Smooth muscle cell (in vitro differentiated cells): ENCODE measurements around the gene E2F3. TPM values are rescaled to one million over a fixed set of nuclear protein-coding genes. Genes with fewer than 3 reads are reported as not detected.

Source experiments
- DNase-seq: peaks from one replicate; lab custom pipeline; 2025; ENCODE audit not compliant: unreplicated experiment; lab: John Stamatoyannopoulos, UW
- H2AFZ ChIP-seq: fragments of 200-600 bp; sonication (generic); 2 replicates; pipeline ENCODE4 v1.6.0; 2016; ENCODE audit warnings: antibody characterized with exemption, low read depth, mild to moderate bottlenecking
- H3F3A ChIP-seq: fragments of 200-600 bp; sonication (generic); 2 replicates; pipeline ENCODE4 v1.6.0; 2017; ENCODE audit warnings: antibody characterized with exemption, low read depth
- H3K27ac ChIP-seq: fragments of 200-600 bp; sonication (generic); 2 replicates; pipeline ENCODE4 v1.5.1; 2016; ENCODE audit warnings: low read depth, mild to moderate bottlenecking
- H3K27me3 ChIP-seq: fragments of 200-600 bp; sonication (generic); 2 replicates; pipeline ENCODE4 v1.6.1; 2016; ENCODE audit warnings: low read depth, mild to moderate bottlenecking
- H3K36me3 ChIP-seq: fragments of 200-600 bp; sonication (generic); 2 replicates; pipeline ENCODE4 v1.5.1; 2016; ENCODE audit warnings: low read depth
- H3K4me1 ChIP-seq: fragments of 200-600 bp; sonication (generic); 2 replicates; pipeline ENCODE4 v1.5.1; 2016; ENCODE audit warnings: low read depth
- H3K4me2 ChIP-seq: fragments of 200-600 bp; sonication (generic); 2 replicates; pipeline ENCODE4 v1.6.0; 2016; ENCODE audit warnings: mild to moderate bottlenecking
- H3K4me3 ChIP-seq: fragments of 200-600 bp; sonication (generic); 2 replicates; pipeline ENCODE4 v1.5.1; 2016; ENCODE audit warnings: mild to moderate bottlenecking
- H3K79me2 ChIP-seq: fragments of 200-600 bp; sonication (generic); 2 replicates; pipeline ENCODE4 v1.6.0; 2016; ENCODE audit warnings: low read depth, mild to moderate bottlenecking
- H3K9ac ChIP-seq: fragments of 200-600 bp; sonication (generic); 2 replicates; pipeline ENCODE4 v1.6.0; 2016; ENCODE audit warnings: low read depth
- H3K9me3 ChIP-seq: fragments of 200-600 bp; sonication (generic); replicated peaks from 2 replicates; pipeline ENCODE4 v1.5.1; 2016; ENCODE audit warnings: low read depth
- H4K20me1 ChIP-seq: fragments of 200-600 bp; sonication (generic); 2 replicates; pipeline ENCODE4 v1.6.0; 2016; ENCODE audit warnings: low read depth
- WGBS: methylation state at CpG from one replicate; pipeline ENCODE4 v1.1.7; 2016; ENCODE audit warnings: low lambda C conversion rate; 5-methylcytosine and 5-hydroxymethylcytosine counted together
- polyA plus RNA-seq: library from polyadenylated mRNA; unstranded; fragments of >200 nt; fragmentation: Nextera tagmentation; extraction: Ambion mirVana; gene quantifications from 2 replicates; pipeline ENCODE4 v1.2.1, GENCODE V29; 2016
- total RNA-seq: library from RNA; depleted of rRNA; stranded (reverse); fragments of >200 nt; gene quantifications from 2 replicates; pipeline ENCODE4 v1.2.3, GENCODE V29; 2014
- TF ChIP-seq, protein P1 (sequence below): fragments of 200-600 bp; sonication (generic); IDR thresholded peaks from 2 replicates; pipeline ENCODE4 v1.5.1; 2017; ENCODE audit warnings: borderline replicate concordance, mild to moderate bottlenecking, antibody characterized with exemption; ENCODE audit not compliant: insufficient read depth, poor library complexity, severe bottlenecking

Gene E2F3
- total and polyA plus RNA-seq, 2 experiments from 2014 or later: 7.9 to 12.6 TPM

DNA sequence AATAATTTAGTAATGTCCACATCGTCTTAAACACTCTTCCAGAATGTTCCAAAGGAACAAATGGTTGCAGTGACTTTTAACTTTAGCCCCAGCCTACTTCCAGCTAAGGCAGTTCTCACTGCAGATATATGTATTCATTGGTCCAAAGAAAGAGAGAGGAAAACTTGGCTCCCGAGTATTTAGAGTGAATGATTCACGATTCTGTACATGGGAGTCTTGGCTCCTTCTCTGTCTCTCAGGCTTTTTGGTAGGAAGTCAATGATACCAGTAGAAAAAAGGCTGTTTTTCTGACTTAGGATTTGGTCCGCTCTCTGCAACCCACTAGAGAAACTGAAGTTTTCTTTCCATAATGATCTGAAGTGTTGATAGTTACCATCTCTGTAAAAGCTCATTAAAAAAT is 38.6 kb downstream of the E2F3 start:
- Histone ChIP-seq H3K4me1 (no peaks in the 10 kb centered on the region), H2AFZ (no peak overlapping the region), H3K4me3 (no peak overlapping the region), H3K27me3 (no peaks in the 10 kb centered on the region), H3K36me3 (peaks cover 2% of the 10 kb centered on the region), H3K27ac (no peak overlapping the region), H3K79me2 (peaks cover 95% of the 10 kb centered on the region), H4K20me1 (peaks cover 91% of the 10 kb centered on the region), H3F3A (no peaks in the 10 kb centered on the region), H3K9me3 (no peaks in the 10 kb centered on the region), H3K4me2 (no peak overlapping the region), H3K9ac (no peak overlapping the region)
- WGBS: 96% methylated on average over 4 of the region's 4 CpGs
- TF ChIP-seq, protein P1, sequence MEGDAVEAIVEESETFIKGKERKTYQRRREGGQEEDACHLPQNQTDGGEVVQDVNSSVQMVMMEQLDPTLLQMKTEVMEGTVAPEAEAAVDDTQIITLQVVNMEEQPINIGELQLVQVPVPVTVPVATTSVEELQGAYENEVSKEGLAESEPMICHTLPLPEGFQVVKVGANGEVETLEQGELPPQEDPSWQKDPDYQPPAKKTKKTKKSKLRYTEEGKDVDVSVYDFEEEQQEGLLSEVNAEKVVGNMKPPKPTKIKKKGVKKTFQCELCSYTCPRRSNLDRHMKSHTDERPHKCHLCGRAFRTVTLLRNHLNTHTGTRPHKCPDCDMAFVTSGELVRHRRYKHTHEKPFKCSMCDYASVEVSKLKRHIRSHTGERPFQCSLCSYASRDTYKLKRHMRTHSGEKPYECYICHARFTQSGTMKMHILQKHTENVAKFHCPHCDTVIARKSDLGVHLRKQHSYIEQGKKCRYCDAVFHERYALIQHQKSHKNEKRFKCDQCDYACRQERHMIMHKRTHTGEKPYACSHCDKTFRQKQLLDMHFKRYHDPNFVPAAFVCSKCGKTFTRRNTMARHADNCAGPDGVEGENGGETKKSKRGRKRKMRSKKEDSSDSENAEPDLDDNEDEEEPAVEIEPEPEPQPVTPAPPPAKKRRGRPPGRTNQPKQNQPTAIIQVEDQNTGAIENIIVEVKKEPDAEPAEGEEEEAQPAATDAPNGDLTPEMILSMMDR: no peak
- no peak for DNase-seq

DNA sequence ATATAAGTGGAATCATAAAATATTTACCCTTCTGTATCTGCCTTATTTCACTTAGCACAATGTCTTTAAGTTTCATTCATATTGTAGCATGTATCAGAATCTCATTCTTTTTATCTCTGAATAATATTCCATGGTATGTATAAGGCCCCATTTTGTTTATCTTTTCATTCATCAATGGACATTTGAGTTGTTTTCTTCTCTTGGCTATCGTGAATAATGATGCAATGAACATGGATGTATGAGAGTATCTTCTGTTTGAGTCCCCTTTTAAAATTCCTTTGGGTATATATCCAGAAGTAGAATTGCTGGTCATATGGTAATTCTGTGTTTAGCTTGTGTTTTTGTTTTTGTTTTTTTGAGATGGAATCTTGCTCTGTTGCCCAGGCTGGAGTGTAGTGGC is 39.6 kb downstream of the E2F3 start:
- DNase-seq: no peak
- H3F3A ChIP-seq: no peaks in the 10 kb centered on the region
- H3K4me2 ChIP-seq: no peak overlapping the region
- no peaks in the 10 kb centered on the region for H3K27me3 ChIP-seq
- 97% methylated on average over 1 of the region's 1 CpG for WGBS
- H3K36me3 ChIP-seq: peaks cover 2% of the 10 kb centered on the region
- no peak overlapping the region for H3K9ac ChIP-seq
- H3K4me3 ChIP-seq: no peak overlapping the region
- no peak overlapping the region for H2AFZ ChIP-seq
- H4K20me1 ChIP-seq: peaks cover 95% of the 10 kb centered on the region
- no peaks in the 10 kb centered on the region for H3K4me1 ChIP-seq
- no peak overlapping the region for H3K27ac ChIP-seq
- TF ChIP-seq, protein P1: no peak
- H3K9me3 ChIP-seq: no peaks in the 10 kb centered on the region
- peaks cover 89% of the 10 kb centered on the region for H3K79me2 ChIP-seq

DNA sequence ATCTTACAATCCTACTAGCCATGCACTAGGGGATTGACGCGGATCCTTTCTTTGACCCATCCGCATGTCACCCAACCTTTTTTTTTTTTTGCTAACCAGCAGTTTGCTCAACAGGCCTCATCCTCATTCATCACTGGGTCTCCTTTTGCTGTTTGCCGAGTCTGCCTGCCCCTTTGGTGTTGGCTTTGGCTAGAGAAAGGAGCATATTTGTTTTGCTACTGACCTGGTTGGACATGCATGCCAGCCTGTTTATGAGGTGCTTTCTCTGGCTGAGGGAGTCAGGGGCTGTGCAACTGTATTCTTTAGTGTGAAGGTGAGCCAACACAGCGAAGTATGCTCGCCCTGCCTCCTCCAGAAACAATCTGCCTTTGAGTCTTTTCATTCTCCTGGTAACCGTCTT is 40.2 kb downstream of the E2F3 start:
- 89% methylated on average over 7 of the region's 7 CpGs for WGBS
- no peaks in the 10 kb centered on the region for H3K27me3 ChIP-seq
- no peak overlapping the region for H3K4me2 ChIP-seq
- no peaks in the 10 kb centered on the region for H3K9me3 ChIP-seq
- H4K20me1 ChIP-seq: peaks cover 96% of the 10 kb centered on the region
- H3K4me1 ChIP-seq: peaks cover 5% of the 10 kb centered on the region
- no peak for DNase-seq
- TF ChIP-seq, protein P1: no peak
- peaks cover 2% of the 10 kb centered on the region for H3K36me3 ChIP-seq
- H3K27ac ChIP-seq: no peak overlapping the region
- no peak overlapping the region for H2AFZ ChIP-seq
- no peak overlapping the region for H3K4me3 ChIP-seq
- no peaks in the 10 kb centered on the region for H3F3A ChIP-seq
- H3K9ac ChIP-seq: no peak overlapping the region
- peaks cover 89% of the 10 kb centered on the region for H3K79me2 ChIP-seq

DNA sequence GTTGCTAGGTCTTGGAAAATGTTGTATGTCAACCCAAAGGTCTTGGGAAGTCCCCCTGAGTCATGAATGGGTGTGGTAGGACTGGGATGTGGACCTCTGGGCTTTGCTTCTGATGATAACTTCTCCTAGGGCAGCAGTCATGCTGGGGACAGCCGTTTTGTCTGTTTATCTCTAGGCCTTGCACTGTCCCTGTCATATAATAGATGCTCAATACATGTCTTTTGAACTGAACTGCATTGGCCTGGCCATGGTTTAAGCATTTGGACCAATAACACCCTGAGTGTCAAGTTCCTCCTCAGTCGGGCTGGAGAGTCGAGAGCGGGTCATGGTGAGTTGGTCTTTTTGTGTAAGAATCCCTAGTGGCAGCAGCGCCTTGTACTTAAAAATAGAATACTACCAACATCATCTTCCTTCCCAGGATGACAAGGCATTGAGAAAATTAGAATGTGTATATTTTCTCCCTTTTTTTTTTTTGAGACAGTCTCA is 43.1 kb downstream of the E2F3 start:
- no peaks in the 10 kb centered on the region for H3K27me3 ChIP-seq
- WGBS: 95% methylated on average over 5 of the region's 5 CpGs
- H2AFZ ChIP-seq: no peak overlapping the region
- peaks cover 10% of the 10 kb centered on the region for H3K4me1 ChIP-seq
- H3F3A ChIP-seq: no peaks in the 10 kb centered on the region
- H3K4me3 ChIP-seq: no peak overlapping the region
- TF ChIP-seq, protein P1: no peak
- H3K36me3 ChIP-seq: peaks cover 2% of the 10 kb centered on the region
- no peak overlapping the region for H3K9ac ChIP-seq
- H3K4me2 ChIP-seq: no peak overlapping the region
- H4K20me1 ChIP-seq: peaks cover 97% of the 10 kb centered on the region
- no peak for DNase-seq
- no peaks in the 10 kb centered on the region for H3K9me3 ChIP-seq
- H3K27ac ChIP-seq: no peak overlapping the region
- peaks cover 89% of the 10 kb centered on the region for H3K79me2 ChIP-seq
